H1 (cell line): ENCODE measurements around the gene HIVEP3. TPM values are rescaled to one million over a fixed set of nuclear protein-coding genes. Genes with fewer than 3 reads are reported as not detected.

ENCODE experiments used
- CHD1 ChIP-seq: IDR thresholded peaks from 2 replicates; pipeline ENCODE4 v1.6.1; 2012; ENCODE audit warnings: low read depth, low read length, improper control_type of control experiment
- polyA plus RNA-seq, 7 experiments: library from polyadenylated mRNA; depleted of rRNA in 3 of 7; stranded (reverse) in 5 of 7; unstranded in 2 of 7; fragments of >200 nt in 5 of 7; fragments of 200-250 nt in 2 of 7; gene quantifications; 1 replicate in 5 of 7; 2 replicates in 1 of 7; 4 replicates in 1 of 7; pipeline versions ENCODE4 v1.2.1 to v1.2.3, GENCODE V29; 2011 to 2013; ENCODE audit warnings: missing spikeins in 2 of 7, mixed read lengths in 2 of 7
- total RNA-seq: library from RNA; stranded (reverse); fragmentation: NEBNext Ultra II Directional; extraction: Animal tissue kit (Norgen Biotek cat#: 25700); gene quantifications from 2 replicates; pipeline ENCODE4 v1.2.1, GENCODE V29; 2021

HIVEP3 gene
- total and polyA plus RNA-seq, 2 of the 8 experiments (the other 6 are each of a cell fraction or from before 2014, with no cell fraction given) = 0.24 to 0.69 TPM

GRCh38 chr1:41878495-41878894, 40.2 kb downstream of the HIVEP3 start (continued):
- TF ChIP-seq CHD1 = no peak
